HCT116 (cell line): ENCODE data around the gene ADAM11.

Source experiments
- CBX3 ChIP-seq: IDR thresholded peaks from 2 replicates; pipeline ENCODE4 v1.6.1; 2012; ENCODE audit warnings: low read depth
- ELF1 ChIP-seq: IDR thresholded peaks from 2 replicates; pipeline ENCODE4 v1.6.1; 2012; ENCODE audit warnings: low read depth, borderline replicate concordance
- EZH2 ChIP-seq: fragments of 200-600 bp; sonication (generic); IDR thresholded peaks from 2 replicates; pipeline ENCODE4 v1.6.1; 2017; ENCODE audit warnings: antibody characterized with exemption, mixed run types
- EZH2phosphoT487 ChIP-seq: fragments of 200-600 bp; IDR thresholded peaks from 2 replicates; pipeline ENCODE4 v1.6.1; 2018; ENCODE audit warnings: antibody characterized with exemption, borderline replicate concordance
- JUND ChIP-seq: IDR thresholded peaks from 2 replicates; pipeline ENCODE4 v1.6.1; 2012
- POLR2AphosphoS5 ChIP-seq: IDR thresholded peaks from 2 replicates; pipeline ENCODE4 v1.6.1; 2011; ENCODE audit warnings: mild to moderate bottlenecking, low read depth, low read length, moderate library complexity
- RAD21 ChIP-seq: IDR thresholded peaks from 2 replicates; pipeline ENCODE4 v1.6.1; 2012; ENCODE audit warnings: low read depth, mild to moderate bottlenecking
- TF ChIP-seq, protein P1 (sequence below): IDR thresholded peaks from 2 replicates; pipeline ENCODE4 v1.6.1; 2012
- TF ChIP-seq, protein P2 (sequence below), 3 experiments: fragments of 200-600 bp in 1 of 3; sonication (generic) in 1 of 3; IDR thresholded peaks in 2 of 3; conservative IDR thresholded peaks in 1 of 3; 2 replicates each; pipeline ENCODE4 v1.5.1; 2012 to 2017; ENCODE audit warnings: low read depth in 2 of 3, low read length in 2 of 3, antibody characterized with exemption in 1 of 3, borderline replicate concordance in 1 of 3, control low read depth in 1 of 3, mild to moderate bottlenecking in 1 of 3, mixed read lengths in 1 of 3, mixed run types in 1 of 3, moderate library complexity in 1 of 3; ENCODE audit not compliant: insufficient read depth in 1 of 3
- TF ChIP-seq, protein P3 (sequence below): IDR thresholded peaks from 2 replicates; pipeline ENCODE4 v1.6.1; 2011; ENCODE audit warnings: mild to moderate bottlenecking, low read length, moderate library complexity; ENCODE audit not compliant: insufficient replicate concordance; ENCODE audit errors: extremely low read depth

DNA sequence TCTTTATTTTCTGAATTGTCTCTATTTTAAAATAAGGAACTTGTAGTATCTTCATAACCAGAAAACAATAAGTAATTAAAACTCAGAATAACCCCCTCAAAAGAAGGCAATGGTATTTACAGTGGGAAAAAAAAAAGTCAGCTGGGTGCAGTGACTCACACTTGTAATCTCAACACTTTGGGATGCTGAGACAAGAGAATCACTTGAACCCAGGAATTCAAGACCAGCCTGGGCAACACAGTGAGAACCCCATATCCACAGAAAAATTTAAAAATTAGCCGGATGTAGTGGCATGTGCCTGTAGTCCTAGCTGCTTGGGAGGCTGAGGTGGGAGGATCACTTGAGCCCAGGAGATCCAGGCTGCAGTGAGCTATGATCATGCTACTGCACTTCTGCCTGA lies 33.5 kb downstream of the ADAM11 start:
- no peak for TF ChIP-seq ELF1
- TF ChIP-seq, protein P1, sequence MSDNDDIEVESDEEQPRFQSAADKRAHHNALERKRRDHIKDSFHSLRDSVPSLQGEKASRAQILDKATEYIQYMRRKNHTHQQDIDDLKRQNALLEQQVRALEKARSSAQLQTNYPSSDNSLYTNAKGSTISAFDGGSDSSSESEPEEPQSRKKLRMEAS = no peak
- no peak for TF ChIP-seq EZH2
- TF ChIP-seq, protein P2, sequence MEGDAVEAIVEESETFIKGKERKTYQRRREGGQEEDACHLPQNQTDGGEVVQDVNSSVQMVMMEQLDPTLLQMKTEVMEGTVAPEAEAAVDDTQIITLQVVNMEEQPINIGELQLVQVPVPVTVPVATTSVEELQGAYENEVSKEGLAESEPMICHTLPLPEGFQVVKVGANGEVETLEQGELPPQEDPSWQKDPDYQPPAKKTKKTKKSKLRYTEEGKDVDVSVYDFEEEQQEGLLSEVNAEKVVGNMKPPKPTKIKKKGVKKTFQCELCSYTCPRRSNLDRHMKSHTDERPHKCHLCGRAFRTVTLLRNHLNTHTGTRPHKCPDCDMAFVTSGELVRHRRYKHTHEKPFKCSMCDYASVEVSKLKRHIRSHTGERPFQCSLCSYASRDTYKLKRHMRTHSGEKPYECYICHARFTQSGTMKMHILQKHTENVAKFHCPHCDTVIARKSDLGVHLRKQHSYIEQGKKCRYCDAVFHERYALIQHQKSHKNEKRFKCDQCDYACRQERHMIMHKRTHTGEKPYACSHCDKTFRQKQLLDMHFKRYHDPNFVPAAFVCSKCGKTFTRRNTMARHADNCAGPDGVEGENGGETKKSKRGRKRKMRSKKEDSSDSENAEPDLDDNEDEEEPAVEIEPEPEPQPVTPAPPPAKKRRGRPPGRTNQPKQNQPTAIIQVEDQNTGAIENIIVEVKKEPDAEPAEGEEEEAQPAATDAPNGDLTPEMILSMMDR (IDR thresholded peaks at IDR 0.05 in 2 of 3, conservative IDR thresholded peaks at IDR 0.05 in 1 of 3; ENCODE audit: borderline replicate concordance in 1 of 3, insufficient read depth in 1 of 3, low read depth in 2 of 3, low read length in 2 of 3) = no peak
- TF ChIP-seq CBX3 = no peak
- TF ChIP-seq, protein P3, sequence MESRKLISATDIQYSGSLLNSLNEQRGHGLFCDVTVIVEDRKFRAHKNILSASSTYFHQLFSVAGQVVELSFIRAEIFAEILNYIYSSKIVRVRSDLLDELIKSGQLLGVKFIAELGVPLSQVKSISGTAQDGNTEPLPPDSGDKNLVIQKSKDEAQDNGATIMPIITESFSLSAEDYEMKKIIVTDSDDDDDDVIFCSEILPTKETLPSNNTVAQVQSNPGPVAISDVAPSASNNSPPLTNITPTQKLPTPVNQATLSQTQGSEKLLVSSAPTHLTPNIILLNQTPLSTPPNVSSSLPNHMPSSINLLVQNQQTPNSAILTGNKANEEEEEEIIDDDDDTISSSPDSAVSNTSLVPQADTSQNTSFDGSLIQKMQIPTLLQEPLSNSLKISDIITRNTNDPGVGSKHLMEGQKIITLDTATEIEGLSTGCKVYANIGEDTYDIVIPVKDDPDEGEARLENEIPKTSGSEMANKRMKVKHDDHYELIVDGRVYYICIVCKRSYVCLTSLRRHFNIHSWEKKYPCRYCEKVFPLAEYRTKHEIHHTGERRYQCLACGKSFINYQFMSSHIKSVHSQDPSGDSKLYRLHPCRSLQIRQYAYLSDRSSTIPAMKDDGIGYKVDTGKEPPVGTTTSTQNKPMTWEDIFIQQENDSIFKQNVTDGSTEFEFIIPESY = no peak
- no peak for TF ChIP-seq POLR2AphosphoS5
- no peak for TF ChIP-seq RAD21
- TF ChIP-seq JUND = no peak
- no peak for TF ChIP-seq EZH2phosphoT487
